ENCODE data around the gene DNAJB4.

DNA sequence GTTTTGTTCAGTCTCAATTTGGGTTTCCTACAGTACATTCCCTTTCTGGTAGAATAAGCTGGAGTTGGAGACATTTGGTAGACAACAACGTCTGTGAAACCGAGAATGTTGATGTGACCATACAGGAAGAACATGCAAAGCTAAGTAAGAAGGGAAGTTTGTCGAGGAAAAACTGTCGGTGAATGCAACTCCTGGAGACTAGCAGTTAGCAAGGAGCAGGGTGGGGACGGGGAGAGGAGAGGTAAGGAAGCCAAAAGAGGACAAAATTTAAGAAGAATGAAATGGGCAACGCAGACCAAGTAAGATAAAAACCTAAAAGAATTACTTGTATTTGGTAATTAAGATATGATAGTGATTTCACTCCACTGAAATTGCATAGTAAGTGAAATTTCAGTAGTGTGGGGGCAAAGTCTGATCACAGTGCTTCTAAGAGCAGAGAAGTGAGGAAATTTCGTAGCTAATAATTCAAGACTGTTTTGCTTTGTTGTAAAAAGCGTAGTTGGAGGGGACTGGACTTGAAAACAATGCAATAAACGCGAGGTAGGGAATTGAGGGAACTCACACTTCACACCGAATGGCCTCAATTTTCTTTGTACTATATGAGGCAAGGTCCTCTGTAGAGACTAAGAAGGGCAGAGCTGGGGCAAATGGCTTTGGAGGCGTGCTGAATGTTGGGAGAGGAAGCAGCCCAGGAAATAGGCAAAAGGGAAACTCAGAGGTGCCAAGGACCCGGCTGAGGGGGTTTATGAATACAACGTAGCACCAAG lies 40.2 kb downstream of the DNAJB4 start:
- no peak for TF ChIP-seq EZH2phosphoT487 (IDR thresholded peaks at IDR 0.05; ENCODE audit: low read depth, severe bottlenecking, unreplicated experiment)
- TF ChIP-seq, protein P1, sequence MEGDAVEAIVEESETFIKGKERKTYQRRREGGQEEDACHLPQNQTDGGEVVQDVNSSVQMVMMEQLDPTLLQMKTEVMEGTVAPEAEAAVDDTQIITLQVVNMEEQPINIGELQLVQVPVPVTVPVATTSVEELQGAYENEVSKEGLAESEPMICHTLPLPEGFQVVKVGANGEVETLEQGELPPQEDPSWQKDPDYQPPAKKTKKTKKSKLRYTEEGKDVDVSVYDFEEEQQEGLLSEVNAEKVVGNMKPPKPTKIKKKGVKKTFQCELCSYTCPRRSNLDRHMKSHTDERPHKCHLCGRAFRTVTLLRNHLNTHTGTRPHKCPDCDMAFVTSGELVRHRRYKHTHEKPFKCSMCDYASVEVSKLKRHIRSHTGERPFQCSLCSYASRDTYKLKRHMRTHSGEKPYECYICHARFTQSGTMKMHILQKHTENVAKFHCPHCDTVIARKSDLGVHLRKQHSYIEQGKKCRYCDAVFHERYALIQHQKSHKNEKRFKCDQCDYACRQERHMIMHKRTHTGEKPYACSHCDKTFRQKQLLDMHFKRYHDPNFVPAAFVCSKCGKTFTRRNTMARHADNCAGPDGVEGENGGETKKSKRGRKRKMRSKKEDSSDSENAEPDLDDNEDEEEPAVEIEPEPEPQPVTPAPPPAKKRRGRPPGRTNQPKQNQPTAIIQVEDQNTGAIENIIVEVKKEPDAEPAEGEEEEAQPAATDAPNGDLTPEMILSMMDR (IDR thresholded peaks at IDR 0.05; ENCODE audit: poor library complexity), result no peak
- TF ChIP-seq EZH2 (IDR thresholded peaks at IDR 0.05; ENCODE audit: borderline replicate concordance), result no peak
